Fibroblast of skin of right quadriceps (primary cell): ENCODE measurements around the gene ALDH7A1.

Experiments used
- DNase-seq: peaks from one replicate; pipeline ENCODE4 v3.0.0-alpha.2; 2013

ALDH7A1 gene

GRCh38 chr5:126503602-126504104 lies 91.4 kb downstream of the ALDH7A1 start:
- DNase-seq = peak; percentile 57

GRCh38 chr5:126501448-126501847 lies 93.6 kb downstream of the ALDH7A1 start:
- no peak for DNase-seq

GRCh38 chr5:126499853-126500342 lies 95.1 kb downstream of the ALDH7A1 start:
- DNase-seq = peak; percentile 11

- no peak for DNase-seq
Observed at GRCh38 chr5:126499278-126499677, 95.7 kb downstream of the ALDH7A1 start.

GRCh38 chr5:126497506-126497905 lies 97.5 kb downstream of the ALDH7A1 start:
- DNase-seq = no peak

GRCh38 chr5:126494393-126494792 lies 100.6 kb downstream of the ALDH7A1 start:
- DNase-seq = no peak

GRCh38 chr5:126492939-126493338 lies 102.1 kb downstream of the ALDH7A1 start:
- peak; percentile 30 for DNase-seq

- peak; percentile 68 for DNase-seq
Observed at GRCh38 chr5:126490167-126490940, 104.7 kb downstream of the ALDH7A1 start.

- no peak for DNase-seq
Observed at GRCh38 chr5:126488443-126489065, 106.5 kb downstream of the ALDH7A1 start.

- DNase-seq = no peak
Observed at GRCh38 chr5:126487596-126487995, 107.4 kb downstream of the ALDH7A1 start.

GRCh38 chr5:126486332-126486731 lies 108.7 kb downstream of the ALDH7A1 start:
- no peak for DNase-seq

GRCh38 chr5:126484253-126484652 lies 110.8 kb downstream of the ALDH7A1 start:
- no peak for DNase-seq

- DNase-seq = no peak
Observed at GRCh38 chr5:126483156-126483555, 111.9 kb downstream of the ALDH7A1 start.

GRCh38 chr5:126482591-126482990 lies 112.4 kb downstream of the ALDH7A1 start:
- no peak for DNase-seq

GRCh38 chr5:126481243-126481642 lies 113.8 kb downstream of the ALDH7A1 start:
- peak; percentile 59 for DNase-seq
